IMR-90 (cell line): ENCODE data around the gene ZSWIM5.

Experiments used
- CTCF ChIP-seq: conservative IDR thresholded peaks from 2 replicates; pipeline ENCODE4 v1.5.1; 2012; ENCODE audit warnings: mild to moderate bottlenecking, low read depth, low read length, improper control_type of control experiment
- MAFK ChIP-seq: IDR thresholded peaks from 2 replicates; pipeline ENCODE4 v1.6.1; 2012; ENCODE audit warnings: low read depth, low read length, improper control_type of control experiment
- RAD21 ChIP-seq: IDR thresholded peaks from 2 replicates; pipeline ENCODE4 v1.6.1; 2012; ENCODE audit warnings: low read length, improper control_type of control experiment

GRCh38 chr1:45116820-45117219 is 89.6 kb downstream of the ZSWIM5 start:
- TF ChIP-seq RAD21 (no peak), MAFK (no peak), CTCF (no peak)
